IPS DF 4.7 (cell line): ENCODE measurements around the gene OOSP1.
"Not testable (repeated sequence)": the region's sequence is repeated elsewhere in the genome, so short reads cannot be mapped to it uniquely, and the experiment has no call there.

ENCODE experiments used
- DNase-seq: peaks from one replicate; pipeline ENCODE4 v3.0.0-alpha.2; 2013; ENCODE audit warnings: low spot score; ENCODE audit errors: extremely low read depth

The OOSP1 gene

GRCh38 chr11:59960502-59961381, 22.5 kb downstream of the OOSP1 start:
- DNase-seq, result no peak

- DNase-seq, result no peak
Measured at GRCh38 chr11:59962107-59962482, 23.9 kb downstream of the OOSP1 start.

GRCh38 chr11:59963733-59964132, 25.5 kb downstream of the OOSP1 start, which contains the start of gene OOSP4A:
TSS of gene OOSP4A (plus strand) at chr11:59964033. CDS start at chr11:59964033, 0 bp downstream.
- no peak for DNase-seq

- DNase-seq, result no peak
Measured at GRCh38 chr11:59965424-59965823, 27.2 kb downstream of the OOSP1 start.

GRCh38 chr11:59966201-59966600, 28.0 kb downstream of the OOSP1 start:
- no peak for DNase-seq

- DNase-seq, result no peak
Measured at GRCh38 chr11:59967677-59968394, 29.6 kb downstream of the OOSP1 start.

- DNase-seq, result no peak
Measured at GRCh38 chr11:59968395-59968783, 30.2 kb downstream of the OOSP1 start.

GRCh38 chr11:59973097-59973496, 34.9 kb downstream of the OOSP1 start:
- DNase-seq, result no peak

GRCh38 chr11:59981106-59981770, 43.0 kb downstream of the OOSP1 start:
- no peak for DNase-seq

- DNase-seq, result not testable (repeated sequence)
Measured at GRCh38 chr11:59982037-59982436, 43.8 kb downstream of the OOSP1 start.

GRCh38 chr11:59983212-59983611, 45.0 kb downstream of the OOSP1 start:
- no peak for DNase-seq

- DNase-seq, result no peak
Measured at GRCh38 chr11:59984368-59984767, 46.1 kb downstream of the OOSP1 start.

GRCh38 chr11:59990421-59990820, 52.2 kb downstream of the OOSP1 start:
- no peak for DNase-seq

- no peak for DNase-seq
Measured at GRCh38 chr11:59992425-59992824, 54.2 kb downstream of the OOSP1 start.

GRCh38 chr11:59997800-59998199, 59.6 kb downstream of the OOSP1 start:
- no peak for DNase-seq

- no peak for DNase-seq
Measured at GRCh38 chr11:59999691-60000090, 61.5 kb downstream of the OOSP1 start.

GRCh38 chr11:60003729-60004128, 65.5 kb downstream of the OOSP1 start:
- DNase-seq, result no peak

GRCh38 chr11:60005360-60005759, 67.1 kb downstream of the OOSP1 start:
- no peak for DNase-seq
